SK-N-MC (cell line): ENCODE results near the gene HAS3.

Source experiments
- EZH2 ChIP-seq: fragments of 200-600 bp; sonication (generic); IDR thresholded peaks from one replicate; pipeline ENCODE4 v1.6.1; 2017; ENCODE audit warnings: antibody characterized with exemption
- POLR2AphosphoS5 ChIP-seq: IDR thresholded peaks from 2 replicates; pipeline ENCODE4 v1.6.1; 2012; ENCODE audit warnings: mild to moderate bottlenecking, low read depth, low read length, borderline replicate concordance

GRCh38 chr16:69095193-69095592, 10.3 kb upstream of the HAS3 start:
- TF ChIP-seq EZH2, result no peak
- no peak for TF ChIP-seq POLR2AphosphoS5
